ENCODE results near the gene SGK1. TPM values are rescaled to one million over a fixed set of nuclear protein-coding genes. Genes with fewer than 3 reads are reported as not detected.

Gene SGK1
- total and polyA plus RNA-seq, 2 donors (not counting 1 experiment from before 2014, with no cell fraction given) = 37.3 to 57.8 TPM

DNA sequence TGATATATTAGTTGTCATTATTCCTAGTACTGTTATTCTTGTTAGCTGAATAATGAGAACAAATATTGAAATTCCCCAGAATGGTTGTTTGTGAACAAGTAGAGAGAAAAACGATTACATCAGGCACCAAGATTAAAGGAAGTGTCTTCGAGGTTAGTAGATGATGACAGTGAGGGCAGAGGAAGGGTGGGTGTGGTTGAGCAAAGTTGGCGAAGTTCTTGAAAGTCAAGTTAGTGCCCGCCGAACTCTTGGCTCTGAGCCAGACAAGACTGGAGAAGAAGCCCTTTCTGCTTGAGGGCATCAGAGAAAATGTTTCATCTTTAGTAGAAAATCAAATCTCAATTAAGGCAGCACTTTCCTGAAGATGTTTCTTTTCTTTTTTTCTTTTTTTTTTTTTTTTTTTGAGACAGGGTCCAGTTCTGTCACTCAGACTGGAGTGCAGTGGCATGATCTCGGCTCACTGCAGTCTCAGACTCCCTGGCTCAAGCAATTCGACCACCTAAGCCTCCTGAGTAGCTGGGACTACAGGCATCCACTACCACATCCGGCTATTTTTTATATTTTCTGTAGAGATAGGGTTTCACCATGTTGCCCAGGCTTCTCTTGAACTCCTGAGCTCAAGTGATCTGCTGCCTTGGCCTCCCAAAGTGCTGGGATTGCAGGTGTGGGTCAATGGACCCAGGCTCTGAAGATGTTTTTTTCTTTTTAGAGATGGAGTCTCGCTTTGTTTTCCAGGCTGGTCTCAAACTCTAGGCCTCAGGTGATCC lies 77.1 kb downstream of the SGK1 start:
- no peaks in the 10 kb centered on the region for H3K27me3 Mint-ChIP-seq
- H3K4me2 ChIP-seq (replicated peaks; ENCODE audit: low read depth, low read length, poor library complexity, severe bottlenecking) = peak overlapping the region; percentile 54
- intact Hi-C loops (cut with micrococcal nuclease) = loop anchor here (10.0 kb wide), 1 partner anchor 944 kb away; the partner anchor contains the start of gene MYB
- H3K9me3 Mint-ChIP-seq (ENCODE audit: insufficient read depth) = peaks cover 5% of the 10 kb centered on the region
- H3K9ac ChIP-seq (ENCODE audit: low read length) = no peak overlapping the region
- peaks cover 45% of the 10 kb centered on the region for H3K4me1 Mint-ChIP-seq
- ChIA-PET CTCF (interaction anchor here (0.7 to 2.0 kb wide), 4 partner anchors 9 to 77 kb away, joined by 4 to 6 read pairs (median 4); partner anchors contain the start of gene SGK1), POLR2A (interaction anchor here (0.7 to 0.9 kb wide), 3 partner anchors 61 to 178 kb away, joined by 5 to 11 read pairs (median 6); no protein-coding TSS in a partner anchor)
- H3K4me3 ChIP-seq (ENCODE audit: control extremely low read depth in 1 of 5, extremely low read depth in 1 of 5, insufficient read depth in 1 of 5, low read depth in 2 of 5, low read length in 4 of 5) = no peak overlapping the region
- no peak overlapping the region for H2AFZ ChIP-seq (ENCODE audit: insufficient read depth, low read depth, low read length, poor library complexity, severe bottlenecking)
- DNase-seq (peak; percentile 93), ATAC-seq (ENCODE audit: low read depth) (peak; percentile 70)
- H3K9me3 ChIP-seq (ENCODE audit: control extremely low read depth in 1 of 3, control insufficient read depth in 2 of 3, insufficient read depth in 1 of 3, low read length in 2 of 3) = peaks cover 0 to 12% (median 2%) of the 10 kb centered on the region in 3 donors
- no peaks in the 10 kb centered on the region for H3K79me2 ChIP-seq (ENCODE audit: control insufficient read depth, insufficient read depth, low read length)
- WGBS (ENCODE audit: insufficient coverage) = 17% methylated on average over 6 of the region's 9 CpGs
- H3K4me3 Mint-ChIP-seq = peak overlapping the region; percentile 30
- no peaks in the 10 kb centered on the region for H3K27me3 ChIP-seq (replicated peaks in 1 of 4; ENCODE audit: control extremely low read depth in 1 of 4, control insufficient read depth in 3 of 4, insufficient read depth in 4 of 4, low read length in 3 of 4)
- H3K4me1 ChIP-seq (ENCODE audit: control insufficient read depth in 2 of 2, insufficient read depth in 2 of 2, low read length in 2 of 2) = peaks cover 42 to 48% of the 10 kb centered on the region in 2 donors
- H3K27ac ChIP-seq (ENCODE audit: low read length in 2 of 2) = peak overlapping the region; percentile 77 to 85
- H4K20me1 ChIP-seq (ENCODE audit: control insufficient read depth, insufficient read depth, low read length, poor library complexity, severe bottlenecking) = no peaks in the 10 kb centered on the region
- no peaks in the 10 kb centered on the region for H3K36me3 ChIP-seq (replicated peaks in 1 of 2; ENCODE audit: control extremely low read depth in 1 of 2, control insufficient read depth in 1 of 2, extremely low read depth in 1 of 2, insufficient read depth in 2 of 2, low read length in 1 of 2)
- peak overlapping the region; percentile 72 for H3K27ac Mint-ChIP-seq
- no peak for TF ChIP-seq EZH2 (IDR thresholded peaks at IDR 0.05; ENCODE audit: borderline replicate concordance, insufficient read depth, low read depth, low read length, poor library complexity, severe bottlenecking)
- TF ChIP-seq, protein P1, sequence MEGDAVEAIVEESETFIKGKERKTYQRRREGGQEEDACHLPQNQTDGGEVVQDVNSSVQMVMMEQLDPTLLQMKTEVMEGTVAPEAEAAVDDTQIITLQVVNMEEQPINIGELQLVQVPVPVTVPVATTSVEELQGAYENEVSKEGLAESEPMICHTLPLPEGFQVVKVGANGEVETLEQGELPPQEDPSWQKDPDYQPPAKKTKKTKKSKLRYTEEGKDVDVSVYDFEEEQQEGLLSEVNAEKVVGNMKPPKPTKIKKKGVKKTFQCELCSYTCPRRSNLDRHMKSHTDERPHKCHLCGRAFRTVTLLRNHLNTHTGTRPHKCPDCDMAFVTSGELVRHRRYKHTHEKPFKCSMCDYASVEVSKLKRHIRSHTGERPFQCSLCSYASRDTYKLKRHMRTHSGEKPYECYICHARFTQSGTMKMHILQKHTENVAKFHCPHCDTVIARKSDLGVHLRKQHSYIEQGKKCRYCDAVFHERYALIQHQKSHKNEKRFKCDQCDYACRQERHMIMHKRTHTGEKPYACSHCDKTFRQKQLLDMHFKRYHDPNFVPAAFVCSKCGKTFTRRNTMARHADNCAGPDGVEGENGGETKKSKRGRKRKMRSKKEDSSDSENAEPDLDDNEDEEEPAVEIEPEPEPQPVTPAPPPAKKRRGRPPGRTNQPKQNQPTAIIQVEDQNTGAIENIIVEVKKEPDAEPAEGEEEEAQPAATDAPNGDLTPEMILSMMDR (IDR thresholded peaks at IDR 0.05) = no peak
